ENCODE data around the gene PAPSS2.

PAPSS2 gene

DNA sequence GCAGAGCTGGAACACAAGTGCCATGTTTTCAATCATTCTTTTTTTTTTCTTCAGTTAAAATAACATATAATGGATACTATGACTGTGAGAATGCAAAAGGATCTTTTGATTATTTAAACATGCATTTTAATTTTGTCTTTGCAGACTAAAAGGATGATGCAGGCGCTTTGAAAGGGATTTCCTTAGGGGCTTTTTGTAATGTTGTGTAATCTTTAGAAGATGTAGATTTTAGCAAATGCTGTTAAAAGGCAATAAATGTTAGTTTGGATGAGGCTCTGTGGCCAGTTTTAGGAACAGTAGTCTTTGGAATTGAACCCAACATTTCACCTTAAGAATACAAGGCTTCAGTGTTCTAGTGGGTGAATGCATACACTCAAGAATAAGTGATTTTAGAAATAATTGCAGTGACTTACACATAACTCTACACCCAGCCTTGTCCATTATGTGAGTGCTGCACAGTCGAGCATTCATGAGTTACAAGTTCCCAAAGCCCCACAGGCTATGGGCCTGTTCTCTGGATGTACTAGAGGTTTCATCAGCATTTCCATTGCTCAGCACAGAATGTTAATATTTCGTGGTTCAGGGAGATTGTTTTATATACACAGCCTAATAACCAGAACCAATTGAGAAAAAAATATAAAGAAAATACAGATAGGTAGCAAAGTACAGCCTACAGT is 11.6 kb downstream of the PAPSS2 start:
- DNase-seq (ENCODE audit: low read depth): no peak

DNA sequence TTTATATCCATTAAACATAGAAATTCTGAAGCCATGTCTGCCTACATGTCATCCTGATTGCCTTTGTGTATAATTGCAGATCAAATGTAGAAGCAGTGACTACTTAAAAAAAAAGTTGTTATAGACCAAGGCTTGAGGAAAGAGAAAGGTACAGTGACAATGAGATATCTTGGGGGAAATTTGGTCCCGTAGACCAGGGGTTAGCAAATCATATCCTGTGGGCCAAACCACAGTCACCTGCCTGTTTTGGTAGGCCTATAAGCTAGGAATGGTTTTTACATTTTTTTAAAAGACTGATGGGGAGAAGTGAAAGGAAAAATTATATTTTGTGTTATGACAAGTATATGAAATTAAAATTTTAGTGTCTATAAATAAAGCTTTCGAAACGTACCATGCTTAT is 12.9 kb downstream of the PAPSS2 start:
- DNase-seq (ENCODE audit: low read depth): no peak

DNA sequence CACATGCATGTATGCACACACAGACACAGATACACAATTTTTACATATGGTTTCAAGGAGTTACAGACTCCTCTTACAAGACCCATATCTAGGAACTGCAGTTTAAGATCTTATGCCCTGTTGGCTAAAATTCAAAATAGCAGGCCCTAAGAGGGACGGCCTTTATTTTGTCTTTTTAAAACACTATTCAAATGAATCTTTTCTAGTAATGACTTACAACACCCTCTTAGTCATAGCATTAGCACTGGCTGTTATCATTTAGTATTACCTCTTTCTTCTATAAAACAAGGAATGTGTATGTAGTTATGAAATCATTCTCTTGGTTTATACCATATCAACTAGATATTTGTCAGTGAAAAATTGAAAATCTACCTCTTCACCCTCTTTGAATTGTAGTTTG is 15.3 kb downstream of the PAPSS2 start:
- no peak for DNase-seq (ENCODE audit: low read depth)

DNA sequence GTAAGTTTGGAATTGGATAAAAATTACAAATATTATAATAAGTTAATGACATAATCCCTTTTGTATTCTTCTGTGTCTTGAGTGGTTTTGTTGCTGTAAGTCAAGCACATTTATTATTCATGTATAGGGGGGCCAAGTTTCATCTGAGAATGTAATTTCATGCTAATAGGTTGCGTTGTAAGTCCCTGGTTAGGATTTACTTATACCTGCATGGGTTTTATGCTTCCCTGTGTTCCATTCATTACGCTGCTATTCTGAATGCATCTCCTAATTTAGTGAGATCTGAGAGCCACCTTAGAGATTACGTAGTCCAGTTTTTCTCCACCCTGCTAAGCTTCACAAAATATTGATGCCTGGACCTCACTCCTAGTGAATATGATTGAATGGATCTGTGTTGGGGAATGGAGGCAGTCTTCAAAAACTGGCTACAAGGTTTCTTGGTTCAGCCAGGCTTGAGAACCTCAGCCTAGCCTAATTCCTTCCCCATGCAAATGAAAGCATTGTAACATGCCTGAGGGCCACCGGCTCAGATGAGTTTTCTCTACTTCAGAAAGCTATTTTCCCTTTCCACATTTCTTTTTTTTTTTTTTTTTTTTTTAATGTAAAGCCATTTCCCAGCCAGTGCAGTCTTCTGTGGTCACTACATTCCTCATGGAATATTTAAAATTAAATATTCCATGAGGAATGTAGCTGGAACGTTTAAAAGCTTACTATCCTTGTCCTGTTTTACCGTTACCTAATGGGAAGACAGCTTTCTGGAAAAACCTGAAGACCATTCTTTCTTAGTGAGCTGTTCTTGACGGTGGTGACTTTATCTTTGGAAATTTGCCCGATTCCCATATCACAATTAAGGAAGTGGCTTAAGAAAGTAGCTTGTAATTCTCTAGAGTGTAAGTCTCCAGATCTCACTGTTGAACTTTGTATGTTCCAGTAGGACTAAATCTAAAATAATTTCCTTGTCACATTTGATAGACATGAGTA is 16.0 kb downstream of the PAPSS2 start:
- no peak for DNase-seq (ENCODE audit: low read depth)

DNA sequence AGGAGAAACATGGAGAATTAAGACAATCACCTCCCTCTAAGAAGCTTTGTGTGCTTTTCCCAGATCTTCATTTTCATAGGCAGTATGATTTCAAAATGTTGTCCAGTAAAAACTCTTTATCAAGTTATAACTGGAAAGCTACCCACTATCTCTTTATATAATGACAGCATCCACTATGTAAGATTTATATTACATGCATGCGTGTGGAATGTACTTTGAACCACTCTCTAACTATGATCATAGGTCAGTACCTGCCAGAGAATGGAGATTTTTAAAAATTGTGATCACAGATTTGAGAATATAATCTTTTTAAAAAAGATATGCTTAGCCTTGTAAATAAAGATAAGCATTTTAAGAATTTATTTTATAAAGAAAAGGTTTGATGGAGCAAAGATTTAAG is 17.9 kb downstream of the PAPSS2 start:
- DNase-seq (ENCODE audit: low read depth): no peak

- DNase-seq (ENCODE audit: low read depth): no peak
These were observed 18.6 kb downstream of the PAPSS2 start for GRCh38 chr10:87678302-87678701.

- DNase-seq (ENCODE audit: low read depth): no peak
These were observed 23.7 kb downstream of the PAPSS2 start for GRCh38 chr10:87683356-87683755.

GRCh38 chr10:87684001-87684638 is 24.4 kb downstream of the PAPSS2 start:
- DNase-seq (ENCODE audit: low read depth): no peak

- no peak for DNase-seq (ENCODE audit: low read depth)
These were observed 26.3 kb downstream of the PAPSS2 start for GRCh38 chr10:87685832-87686574.

- DNase-seq (ENCODE audit: low read depth): no peak
These were observed 31.9 kb downstream of the PAPSS2 start for GRCh38 chr10:87691506-87692070.

DNA sequence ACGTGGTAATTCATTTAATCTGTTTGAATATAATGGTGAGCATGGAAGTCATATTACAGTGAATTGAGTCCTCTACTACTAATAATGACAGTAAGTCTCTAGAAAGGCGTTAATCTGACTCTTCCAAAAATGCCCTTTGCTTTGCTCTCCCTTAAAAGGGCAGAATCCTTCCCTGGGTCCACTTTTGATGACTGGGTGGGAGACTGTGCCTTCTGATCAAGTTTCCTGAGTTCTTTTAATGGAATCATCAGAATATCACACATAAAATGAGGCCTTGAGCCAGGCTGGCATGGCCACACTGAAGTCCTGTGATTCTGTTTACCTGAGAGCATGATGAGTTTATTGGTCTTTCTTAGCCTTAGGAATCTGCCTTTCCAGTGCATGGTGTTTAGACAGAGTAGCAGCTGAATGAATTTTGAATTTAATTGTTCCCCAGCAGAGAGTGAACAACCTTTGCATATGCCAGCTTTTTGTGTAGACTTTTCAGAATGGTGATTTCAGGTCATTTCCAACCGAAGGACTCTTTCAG is 33.3 kb downstream of the PAPSS2 start:
- no peak for DNase-seq (ENCODE audit: low read depth)

DNA sequence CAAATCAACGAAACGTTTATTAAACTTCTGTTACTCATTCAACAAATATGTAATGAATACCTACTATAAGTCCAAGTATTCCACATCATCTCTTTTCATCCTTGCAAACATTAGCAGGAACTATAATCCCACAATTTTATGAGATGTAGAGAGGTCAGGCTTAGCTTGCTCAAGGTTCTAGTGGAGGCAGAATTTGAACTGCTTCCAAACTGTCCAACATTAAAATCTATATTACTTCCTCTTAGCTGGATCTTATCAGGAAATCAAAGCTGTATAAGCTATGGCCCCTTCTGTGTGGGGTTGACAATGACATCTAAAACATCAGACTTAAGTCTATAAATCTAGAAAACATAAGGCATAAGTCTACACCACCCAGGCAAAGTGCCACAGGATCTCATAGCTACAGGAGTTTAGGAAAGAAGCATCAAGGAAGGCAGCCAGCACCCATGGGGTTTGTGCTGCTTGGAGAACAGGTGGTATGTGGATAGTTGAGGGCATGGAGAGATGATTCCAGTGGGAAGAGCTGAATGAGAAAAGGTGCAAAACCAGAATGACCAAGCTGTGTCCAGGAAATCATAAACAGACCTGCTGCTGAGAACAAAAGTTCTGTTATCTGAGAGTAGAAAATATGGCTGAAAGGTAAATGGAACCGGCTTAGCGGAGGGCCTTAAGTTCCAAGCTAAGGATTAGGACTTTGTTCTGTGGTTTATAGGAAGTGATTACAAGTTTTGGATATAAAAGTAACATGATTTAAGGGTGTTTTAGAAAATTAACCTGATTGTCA is 34.5 kb downstream of the PAPSS2 start:
- DNase-seq (ENCODE audit: low read depth): no peak

DNA sequence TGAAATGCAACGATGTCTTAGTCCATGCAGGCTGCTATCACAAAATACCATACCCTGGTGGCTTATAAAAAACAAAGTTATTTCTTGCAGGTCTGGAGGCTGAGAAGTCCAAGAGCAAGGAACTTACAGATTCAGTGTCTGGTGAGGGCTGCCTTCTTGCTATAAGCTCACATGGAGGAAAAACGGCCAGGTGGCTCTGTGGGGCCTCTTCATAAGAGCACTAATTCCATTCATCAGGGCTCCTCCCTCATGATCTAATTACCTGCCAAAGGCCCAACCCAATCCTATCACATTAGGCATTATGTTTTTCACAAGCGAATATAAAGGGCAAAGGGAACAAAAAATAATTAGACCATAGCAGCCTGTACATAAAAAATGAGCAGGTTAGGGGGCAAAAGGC is 35.4 kb downstream of the PAPSS2 start:
- DNase-seq (ENCODE audit: low read depth): no peak

DNA sequence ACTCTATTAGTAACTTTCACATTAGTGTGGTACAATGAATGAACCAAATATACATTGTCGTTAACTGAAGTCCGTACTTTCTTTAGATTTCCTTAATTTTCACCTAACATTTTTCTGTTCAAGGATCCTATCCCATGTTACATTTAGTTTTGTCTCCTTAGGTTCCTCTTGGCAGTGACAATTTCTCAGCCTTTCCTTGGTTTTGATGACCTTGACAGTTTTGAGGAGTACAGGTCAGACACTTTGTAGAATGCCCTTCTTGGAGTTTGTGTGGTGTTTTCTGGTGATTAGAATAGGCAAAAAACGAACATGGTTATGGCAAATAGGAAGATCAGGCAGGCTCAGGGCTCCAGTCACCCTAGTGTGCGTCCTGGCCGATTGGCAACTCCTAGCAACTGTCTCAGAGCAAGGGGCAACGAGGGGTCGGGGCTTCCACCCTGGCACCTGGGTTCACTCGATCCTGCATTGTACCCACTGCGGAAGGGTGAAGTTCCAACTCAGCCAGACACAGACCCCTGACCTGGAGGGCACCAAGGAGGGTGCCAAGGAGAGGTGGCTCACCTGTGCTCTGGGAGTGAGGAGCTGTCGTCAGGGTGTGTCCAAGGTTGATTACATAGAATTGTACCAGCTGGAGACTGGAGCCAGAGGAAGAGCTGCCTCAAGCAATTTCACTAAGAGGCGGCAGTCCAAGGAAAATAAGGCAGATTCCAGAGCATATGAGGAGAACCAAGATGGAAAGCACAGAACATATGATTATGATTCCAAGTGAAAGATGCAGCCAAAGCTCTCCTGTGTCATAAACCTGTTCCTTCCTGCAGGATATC is 37.5 kb downstream of the PAPSS2 start:
- DNase-seq (ENCODE audit: low read depth): no peak

DNA sequence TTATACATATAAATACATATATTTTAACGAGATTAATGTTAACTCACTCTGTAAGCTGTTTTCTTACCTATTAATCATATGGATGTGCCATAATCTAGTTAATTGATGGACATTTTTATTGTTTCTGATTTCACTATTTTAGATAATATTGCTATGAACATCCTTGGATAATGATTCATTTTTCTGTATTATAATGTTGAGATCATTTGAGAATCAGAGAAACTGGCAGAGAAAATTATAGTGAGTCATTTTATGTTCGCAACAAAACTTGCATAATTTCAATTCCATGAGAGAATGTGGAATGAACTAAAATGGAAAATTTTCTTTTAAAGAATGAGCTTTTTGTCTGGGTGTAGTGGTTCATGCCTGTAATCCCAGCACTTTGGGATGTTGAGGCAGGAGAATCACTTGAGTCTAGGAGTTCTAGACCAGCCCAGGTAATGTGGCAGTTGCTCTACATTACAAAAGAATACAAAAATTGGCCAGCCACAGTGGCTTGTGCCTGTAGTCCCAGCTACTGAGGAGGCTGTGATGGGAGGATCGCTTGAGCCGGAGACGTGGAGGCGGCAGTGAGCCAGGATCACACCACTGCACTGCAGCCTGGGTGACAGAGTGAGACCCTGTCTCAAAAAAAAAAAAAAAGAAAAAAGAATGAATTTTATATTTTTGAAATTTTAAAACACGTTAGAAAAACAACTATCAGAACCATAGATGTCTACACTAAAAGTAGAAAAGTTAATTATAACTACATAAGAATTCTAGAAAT is 40.5 kb downstream of the PAPSS2 start:
- no peak for DNase-seq (ENCODE audit: low read depth)

GRCh38 chr10:87702260-87702972 is 42.7 kb downstream of the PAPSS2 start:
- DNase-seq (ENCODE audit: low read depth): no peak

DNA sequence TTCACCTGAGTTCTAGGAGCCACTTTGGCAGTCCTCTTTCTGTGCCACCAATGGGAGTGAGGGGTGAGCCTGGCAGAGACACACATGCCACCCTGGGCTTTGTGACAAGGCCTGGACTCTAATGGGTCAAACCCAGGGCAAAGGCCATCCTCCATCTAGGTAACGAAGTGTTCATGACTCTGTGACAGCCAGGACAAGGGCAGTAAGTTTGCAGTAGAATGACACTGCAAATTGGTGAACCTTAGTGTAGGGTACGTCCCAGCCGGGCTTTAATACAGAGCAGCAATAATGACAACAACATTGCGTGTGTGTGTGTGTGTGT is 43.3 kb downstream of the PAPSS2 start:
- DNase-seq (ENCODE audit: low read depth): no peak

- no peak for DNase-seq (ENCODE audit: low read depth)
These were observed 44.1 kb downstream of the PAPSS2 start for GRCh38 chr10:87703771-87704170.

- no peak for DNase-seq (ENCODE audit: low read depth)
These were observed 45.7 kb downstream of the PAPSS2 start for GRCh38 chr10:87705339-87705738.
